C4-2B (cell line): ENCODE measurements around the gene TMEM87B.

Experiments
- CTCF ChIP-seq: fragments of 450-650 bp; conservative IDR thresholded peaks from 2 replicates; pipeline ENCODE4 v1.5.1; 2017; ENCODE audit warnings: mild to moderate bottlenecking
- ZFX ChIP-seq: fragments of 450-650 bp; IDR thresholded peaks from 2 replicates; pipeline ENCODE4 v1.6.1; 2017

- no peak for TF ChIP-seq CTCF
- no peak for TF ChIP-seq ZFX
Measured at GRCh38 chr2:112061840-112062239, 6.8 kb downstream of the TMEM87B start.
